Measurements from ENCODE around the gene SCD5. TPM values are rescaled to one million over a fixed set of nuclear protein-coding genes. Genes with fewer than 3 reads are reported as not detected.
"Not testable (repeated sequence)": the region's sequence is repeated elsewhere in the genome, so short reads cannot be mapped to it uniquely, and the experiment has no call there.

Gene SCD5
- total and polyA plus RNA-seq, 2 experiments from 2014 or later: 0.79 to 1.6 TPM

- no peak overlapping the region for H3K4me2 ChIP-seq
- no peaks in the 10 kb centered on the region for H3K4me1 ChIP-seq (ENCODE audit: insufficient read depth)
- Mint-ChIP-seq H3K27me3 (ENCODE audit: insufficient read depth, low read depth, poor library complexity) (peaks cover 8% of the 10 kb centered on the region), H3K4me1 (0 out of 3 replicates have a peak, but pooled peaks cover 2% of the 10 kb centered on the region), H3K9me3 (no peaks in the 10 kb centered on the region), H3K4me3 (no peak overlapping the region), H3K36me3 (ENCODE audit: low read depth) (peaks cover 41% of the 10 kb centered on the region), H3K27ac (no peak overlapping the region)
- peaks cover 53% of the 10 kb centered on the region for H3K36me3 ChIP-seq (ENCODE audit: insufficient read depth)
- no peak for TF ChIP-seq POLR2AphosphoS5 (IDR thresholded peaks at IDR 0.05; ENCODE audit: low read depth)
- no peak for TF ChIP-seq ETS1 (IDR thresholded peaks at IDR 0.05)
- no peak for TF ChIP-seq CREB1 (CRISPR knock-in tag; IDR thresholded peaks at IDR 0.05; ENCODE audit: low read depth)
- TF ChIP-seq NANOG (IDR thresholded peaks at IDR 0.05; ENCODE audit: borderline replicate concordance): no peak
- H3K27ac ChIP-seq (ENCODE audit: low read depth): no peak overlapping the region
- DNase-seq (ENCODE audit: low spot score) (no peak), ATAC-seq (no peak)
- no peak overlapping the region for H3K4me3 ChIP-seq
- H4K20me1 ChIP-seq (replicated peaks; ENCODE audit: insufficient read depth): peaks cover 19% of the 10 kb centered on the region; the same call in 1 of the 2 replicates
- H3F3A ChIP-seq (replicated peaks; ENCODE audit: low read depth): no peaks in the 10 kb centered on the region
- peaks cover 15% of the 10 kb centered on the region for H3K27me3 ChIP-seq (ENCODE audit: insufficient read depth)
- H2AFZ ChIP-seq: no peak overlapping the region
- no peaks in the 10 kb centered on the region for H3K79me2 ChIP-seq (replicated peaks; ENCODE audit: insufficient read depth)
- no peaks in the 10 kb centered on the region for H3K9me2 ChIP-seq (ENCODE audit: insufficient read depth)
These were observed 20.4 kb upstream of the SCD5 start for GRCh38 chr4:82818664-82819662.

- H3K27ac Mint-ChIP-seq; H3K79me2 ChIP-seq (replicated peaks; ENCODE audit: insufficient read depth); H2AFZ ChIP-seq: not testable (repeated sequence)
These were observed 18.3 kb upstream of the SCD5 start for GRCh38 chr4:82816874-82817273.

GRCh38 chr4:82814034-82814433 lies 15.4 kb upstream of the SCD5 start:
- H3K4me3 Mint-ChIP-seq: no peak overlapping the region
- H3K36me3 Mint-ChIP-seq (ENCODE audit: low read depth): peaks cover 11% of the 10 kb centered on the region; the same call in 2 of the 3 replicates
- peaks cover 7% of the 10 kb centered on the region; the same call in 1 of the 2 replicates for H3K36me3 ChIP-seq (ENCODE audit: insufficient read depth)
- H4K20me1 ChIP-seq (replicated peaks; ENCODE audit: insufficient read depth): peaks cover 14% of the 10 kb centered on the region; the same call in 1 of the 2 replicates
- H3K9me2 ChIP-seq (ENCODE audit: insufficient read depth): no peaks in the 10 kb centered on the region
- peaks cover 60% of the 10 kb centered on the region for H3K27me3 ChIP-seq (ENCODE audit: insufficient read depth)
- no peak overlapping the region for H3K4me2 ChIP-seq
- H3K79me2 ChIP-seq (replicated peaks; ENCODE audit: insufficient read depth): no peaks in the 10 kb centered on the region
- no peak overlapping the region for H3K27ac ChIP-seq (ENCODE audit: low read depth)
- no peak for ATAC-seq
- no peak overlapping the region for H3K27ac Mint-ChIP-seq
- H3K4me3 ChIP-seq: no peak overlapping the region
- no peaks in the 10 kb centered on the region; the same call in 1 of the 2 replicates for H3F3A ChIP-seq (replicated peaks; ENCODE audit: low read depth)
- H3K4me1 Mint-ChIP-seq: peaks cover 9% of the 10 kb centered on the region
- H3K27me3 Mint-ChIP-seq (ENCODE audit: insufficient read depth, low read depth, poor library complexity): peaks cover 52% of the 10 kb centered on the region
- H2AFZ ChIP-seq: no peak overlapping the region
- no peak for DNase-seq (ENCODE audit: low spot score)
- H3K9me3 Mint-ChIP-seq: no peaks in the 10 kb centered on the region
- no peaks in the 10 kb centered on the region for H3K4me1 ChIP-seq (ENCODE audit: insufficient read depth)
- no peak for TF ChIP-seq EZH2 (IDR thresholded peaks at IDR 0.05; ENCODE audit: low read depth, unreplicated experiment)
- TF ChIP-seq CTCF (conservative IDR thresholded peaks at IDR 0.05; ENCODE audit: low read depth in 2 of 2): no peak
- TF ChIP-seq REST (IDR thresholded peaks at IDR 0.05; ENCODE audit: unreplicated experiment): no peak
- TF ChIP-seq ZNF331 (CRISPR knock-in tag; IDR thresholded peaks at IDR 0.05; ENCODE audit: low read depth): no peak
- no peak for TF ChIP-seq CREB1 (CRISPR knock-in tag; IDR thresholded peaks at IDR 0.05; ENCODE audit: low read depth)
- TF ChIP-seq ETS1 (IDR thresholded peaks at IDR 0.05): no peak
- TF ChIP-seq POLR2AphosphoS5 (IDR thresholded peaks at IDR 0.05; ENCODE audit: low read depth): no peak
- no peak for TF ChIP-seq JUNB (IDR thresholded peaks at IDR 0.05; ENCODE audit: unreplicated experiment)

More at GRCh38 chr4:82816874-82817273, 18.3 kb upstream of the SCD5 start:
- Histone ChIP-seq H3K27me3 (ENCODE audit: insufficient read depth) (peaks cover 34% of the 10 kb centered on the region), H4K20me1 (replicated peaks; ENCODE audit: insufficient read depth) (peaks cover 14% of the 10 kb centered on the region; the same call in 1 of the 2 replicates), H3K36me3 (ENCODE audit: insufficient read depth) (peaks cover 32% of the 10 kb centered on the region)
- not testable (repeated sequence) for DNase-seq (ENCODE audit: low spot score); H3F3A ChIP-seq (replicated peaks; ENCODE audit: low read depth); H3K4me3 Mint-ChIP-seq; H3K4me1 ChIP-seq (ENCODE audit: insufficient read depth); H3K4me2 ChIP-seq; H3K9me2 ChIP-seq (ENCODE audit: insufficient read depth); H3K27ac ChIP-seq (ENCODE audit: low read depth); H3K9me3 Mint-ChIP-seq; ATAC-seq; H3K4me3 ChIP-seq; H3K4me1 Mint-ChIP-seq
- peaks cover 28% of the 10 kb centered on the region for H3K27me3 Mint-ChIP-seq (ENCODE audit: insufficient read depth, low read depth, poor library complexity)
- peaks cover 27% of the 10 kb centered on the region; the same call in 2 of the 3 replicates for H3K36me3 Mint-ChIP-seq (ENCODE audit: low read depth)

All from GM23338 (cell line).